Natural killer cell (primary cell): ENCODE measurements around the gene TAS2R10. TPM values are rescaled to one million over a fixed set of nuclear protein-coding genes. Genes with fewer than 3 reads are reported as not detected.

Source experiments
- ATAC-seq, 3 donors: fragments of 150-1000 bp in 2 of 3; fragments of 200-7000 bp in 1 of 3; cut with Tn5 transposase; 1 replicate in 1 of 3; 2 replicates in 2 of 3; pipeline ENCODE4 v1.10.0; 2021; ENCODE audit warnings: mild to moderate bottlenecking in 2 of 3, moderate library complexity in 2 of 3
- DNase-seq, 2 donors: peaks; one replicate each; pipeline versions ENCODE4 v3.0.0 to v3.0.0-alpha.2; 2013 to 2021; ENCODE audit warnings: mixed read lengths in 1 of 2
- H3K27ac ChIP-seq: one replicate; pipeline ENCODE4 v1.5.1; 2013; ENCODE audit warnings: mild to moderate bottlenecking, low read length
- H3K27me3 ChIP-seq: one replicate; pipeline ENCODE4 v1.6.1; 2013; ENCODE audit warnings: low read length; ENCODE audit not compliant: control insufficient read depth, insufficient read depth
- H3K36me3 ChIP-seq: one replicate; pipeline ENCODE4 v1.6.1; 2013; ENCODE audit warnings: low read length; ENCODE audit not compliant: control insufficient read depth, insufficient read depth
- H3K4me1 ChIP-seq: one replicate; pipeline ENCODE4 v1.6.1; 2013; ENCODE audit warnings: low read length; ENCODE audit not compliant: control insufficient read depth, insufficient read depth
- H3K4me3 ChIP-seq: one replicate; pipeline ENCODE4 v1.5.1; 2013; ENCODE audit warnings: low read length
- H3K9me3 ChIP-seq: one replicate; pipeline ENCODE4 v1.6.1; 2013; ENCODE audit warnings: low read length; ENCODE audit not compliant: control insufficient read depth, insufficient read depth
- H3K27ac Mint-ChIP-seq, 2 donors: one replicate each; pipeline ENCODE4 v1.8.0; 2022; ENCODE audit warnings: mild to moderate bottlenecking in 2 of 2, mixed read lengths in 2 of 2, moderate library complexity in 1 of 2
- H3K27me3 Mint-ChIP-seq, 2 donors: one replicate each; pipeline ENCODE4 v1.8.0; 2022; ENCODE audit warnings: low read depth in 2 of 2, mixed read lengths in 2 of 2
- H3K36me3 Mint-ChIP-seq: one replicate; pipeline ENCODE4 v1.8.0; 2022; ENCODE audit warnings: mixed read lengths
- H3K4me1 Mint-ChIP-seq, 2 donors: one replicate each; pipeline ENCODE4 v1.8.0; 2022; ENCODE audit warnings: mixed read lengths in 2 of 2
- H3K4me3 Mint-ChIP-seq: one replicate; pipeline ENCODE4 v1.8.0; 2022; ENCODE audit warnings: mild to moderate bottlenecking, moderate library complexity, mixed read lengths
- H3K9me3 Mint-ChIP-seq, 2 donors: one replicate each; pipeline ENCODE4 v1.8.0; 2022; ENCODE audit warnings: mixed read lengths in 2 of 2
- WGBS: methylation state at CpG from one replicate; pipeline ENCODE4 v1.1.7; 2013; ENCODE audit warnings: missing lambda C conversion rate; ENCODE audit not compliant: insufficient coverage; 5-methylcytosine and 5-hydroxymethylcytosine counted together
- intact Hi-C: fragments of 100-400 bp; cut with micrococcal nuclease; formaldehyde crosslinking; loops from one replicate; pipeline ENCODE4 v1.14.2; 2022
- total RNA-seq, 4 donors: library from RNA; stranded (reverse); fragments of 120-200 nt in 1 of 4; gene quantifications; one replicate each; pipeline versions ENCODE4 v1.2.3 to v1.2.4, GENCODE V29; 2013 to 2022
- TF ChIP-seq, protein P1 (sequence below): fragments of 200-600 bp; IDR thresholded peaks from one replicate; pipeline ENCODE4 v1.8.0; 2022; ENCODE audit warnings: antibody characterized with exemption

TAS2R10 gene
- total RNA-seq, 3 donors from 2014 or later (not counting 1 experiment from before 2014, with no cell fraction given) = 0.60 to 1.2 TPM; not detected in 1

GRCh38 chr12:10861366-10861765, 35.2 kb upstream of the TAS2R10 start:
- TF ChIP-seq, protein P1, sequence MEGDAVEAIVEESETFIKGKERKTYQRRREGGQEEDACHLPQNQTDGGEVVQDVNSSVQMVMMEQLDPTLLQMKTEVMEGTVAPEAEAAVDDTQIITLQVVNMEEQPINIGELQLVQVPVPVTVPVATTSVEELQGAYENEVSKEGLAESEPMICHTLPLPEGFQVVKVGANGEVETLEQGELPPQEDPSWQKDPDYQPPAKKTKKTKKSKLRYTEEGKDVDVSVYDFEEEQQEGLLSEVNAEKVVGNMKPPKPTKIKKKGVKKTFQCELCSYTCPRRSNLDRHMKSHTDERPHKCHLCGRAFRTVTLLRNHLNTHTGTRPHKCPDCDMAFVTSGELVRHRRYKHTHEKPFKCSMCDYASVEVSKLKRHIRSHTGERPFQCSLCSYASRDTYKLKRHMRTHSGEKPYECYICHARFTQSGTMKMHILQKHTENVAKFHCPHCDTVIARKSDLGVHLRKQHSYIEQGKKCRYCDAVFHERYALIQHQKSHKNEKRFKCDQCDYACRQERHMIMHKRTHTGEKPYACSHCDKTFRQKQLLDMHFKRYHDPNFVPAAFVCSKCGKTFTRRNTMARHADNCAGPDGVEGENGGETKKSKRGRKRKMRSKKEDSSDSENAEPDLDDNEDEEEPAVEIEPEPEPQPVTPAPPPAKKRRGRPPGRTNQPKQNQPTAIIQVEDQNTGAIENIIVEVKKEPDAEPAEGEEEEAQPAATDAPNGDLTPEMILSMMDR = no peak
- Histone ChIP-seq H3K4me3 (no peak overlapping the region), H3K27me3 (no peaks in the 10 kb centered on the region), H3K4me1 (no peaks in the 10 kb centered on the region), H3K9me3 (peaks cover 24% of the 10 kb centered on the region), H3K36me3 (peaks cover 6% of the 10 kb centered on the region), H3K27ac (no peak overlapping the region)
- DNase-seq (no peak), ATAC-seq (no peak)
- Mint-ChIP-seq H3K4me3 (no peak overlapping the region), H3K27ac (no peak overlapping the region), H3K27me3 (no peaks in the 10 kb centered on the region), H3K9me3 (peaks cover 4 to 15% of the 10 kb centered on the region in 2 donors), H3K4me1 (no peaks in the 10 kb centered on the region), H3K36me3 (peaks cover 56% of the 10 kb centered on the region)
- intact Hi-C loops = no loop called here
- 96% methylated on average over 2 of the region's 2 CpGs for whole genome bisulfite sequencing

DNA sequence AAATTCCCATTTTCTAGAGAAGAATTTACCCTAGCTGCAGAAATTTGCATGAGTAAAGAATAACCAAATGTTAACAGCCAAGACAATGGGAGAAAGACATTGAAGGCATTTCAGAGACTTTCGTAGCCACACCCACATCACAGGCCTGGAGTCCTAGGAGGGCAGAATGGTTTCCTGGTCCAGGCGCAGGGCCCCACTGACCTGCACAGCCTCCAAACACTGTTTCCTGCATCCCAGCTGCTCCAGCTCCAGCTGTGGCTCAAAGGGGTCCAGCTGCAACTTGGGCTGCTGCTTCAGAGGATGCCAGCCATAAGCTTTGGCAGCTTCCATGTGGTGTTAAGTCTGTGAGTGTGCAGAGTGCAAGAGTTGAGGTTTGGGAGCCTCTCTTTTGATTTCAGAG, 29.6 kb upstream of the TAS2R10 start:
- 94% methylated on average over 2 of the region's 2 CpGs for WGBS
- H3K36me3 Mint-ChIP-seq = peaks cover 40% of the 10 kb centered on the region

GRCh38 chr12:10853776-10854175, 27.6 kb upstream of the TAS2R10 start:
- Mint-ChIP-seq H3K36me3 (peaks cover 26% of the 10 kb centered on the region), H3K27me3 (no peaks in the 10 kb centered on the region), H3K9me3 (peaks cover 0 to 11% of the 10 kb centered on the region in 2 donors), H3K4me1 (peaks cover 44 to 54% of the 10 kb centered on the region in 2 donors), H3K27ac (no peak overlapping the region), H3K4me3 (no peak overlapping the region)
- TF ChIP-seq, protein P1 = no peak
- peaks cover 24% of the 10 kb centered on the region for H3K9me3 ChIP-seq
- H3K27ac ChIP-seq = no peak overlapping the region
- H3K4me1 ChIP-seq = peaks cover 11% of the 10 kb centered on the region
- no peak overlapping the region for H3K4me3 ChIP-seq
- no peak for ATAC-seq
- DNase-seq = no peak
- intact Hi-C loops = no loop called here
- H3K27me3 ChIP-seq = no peaks in the 10 kb centered on the region
- 87% methylated on average over 2 of the region's 2 CpGs for WGBS
- peaks cover 5% of the 10 kb centered on the region for H3K36me3 ChIP-seq

More for the DNA sequence above, 29.6 kb upstream of the TAS2R10 start:
- Mint-ChIP-seq H3K27ac (no peak overlapping the region), H3K4me3 (no peak overlapping the region), H3K4me1 (peaks cover 26 to 37% of the 10 kb centered on the region in 2 donors), H3K9me3 (peaks cover 2 to 11% of the 10 kb centered on the region in 2 donors), H3K27me3 (no peaks in the 10 kb centered on the region)
- H3K9me3 ChIP-seq = peaks cover 29% of the 10 kb centered on the region
- TF ChIP-seq, protein P1 = no peak
- peaks cover 6% of the 10 kb centered on the region for H3K4me1 ChIP-seq
- H3K27ac ChIP-seq = no peak overlapping the region
- no peak overlapping the region for H3K4me3 ChIP-seq
- intact Hi-C loops = no loop called here
- no peaks in the 10 kb centered on the region for H3K27me3 ChIP-seq
- no peak for DNase-seq
- H3K36me3 ChIP-seq = peaks cover 6% of the 10 kb centered on the region
- ATAC-seq = no peak

- peak in 1 of 2 donors; percentile 4 for DNase-seq
- peaks cover 44 to 54% of the 10 kb centered on the region in 2 donors for H3K4me1 Mint-ChIP-seq
- intact Hi-C loops = no loop called here
Observed at GRCh38 chr12:10851243-10851858, 25.2 kb upstream of the TAS2R10 start.

More at GRCh38 chr12:10851243-10851858, 25.2 kb upstream of the TAS2R10 start:
- ATAC-seq = peak in 2 of 3 donors; percentile 58 to 62
- Mint-ChIP-seq H3K36me3 (peaks cover 15% of the 10 kb centered on the region), H3K9me3 (no peaks in the 10 kb centered on the region), H3K4me3 (no peak overlapping the region), H3K27me3 (no peaks in the 10 kb centered on the region), H3K27ac (peak overlapping the region; percentile 35 to 77)
- 97% methylated on average over 2 of the region's 4 CpGs for WGBS
- H3K27me3 ChIP-seq = no peaks in the 10 kb centered on the region
- H3K9me3 ChIP-seq = peaks cover 9% of the 10 kb centered on the region
- H3K4me1 ChIP-seq = peaks cover 11% of the 10 kb centered on the region
- H3K4me3 ChIP-seq = no peak overlapping the region
- H3K27ac ChIP-seq = no peak overlapping the region
- TF ChIP-seq, protein P1 = no peak
- no peaks in the 10 kb centered on the region for H3K36me3 ChIP-seq
